ENCODE results near the gene SESN3. TPM values are rescaled to one million over a fixed set of nuclear protein-coding genes. Genes with fewer than 3 reads are reported as not detected.

Gene SESN3
- total RNA-seq, 1 experiment from 2014 or later, result 4.9 TPM

GRCh38 chr11:95132956-95133355 lies 98.0 kb downstream of the SESN3 start:
- POLR2A ChIA-PET (ENCODE audit: low non-redundant PET), result no interaction called here
- TF ChIP-seq, protein P1, sequence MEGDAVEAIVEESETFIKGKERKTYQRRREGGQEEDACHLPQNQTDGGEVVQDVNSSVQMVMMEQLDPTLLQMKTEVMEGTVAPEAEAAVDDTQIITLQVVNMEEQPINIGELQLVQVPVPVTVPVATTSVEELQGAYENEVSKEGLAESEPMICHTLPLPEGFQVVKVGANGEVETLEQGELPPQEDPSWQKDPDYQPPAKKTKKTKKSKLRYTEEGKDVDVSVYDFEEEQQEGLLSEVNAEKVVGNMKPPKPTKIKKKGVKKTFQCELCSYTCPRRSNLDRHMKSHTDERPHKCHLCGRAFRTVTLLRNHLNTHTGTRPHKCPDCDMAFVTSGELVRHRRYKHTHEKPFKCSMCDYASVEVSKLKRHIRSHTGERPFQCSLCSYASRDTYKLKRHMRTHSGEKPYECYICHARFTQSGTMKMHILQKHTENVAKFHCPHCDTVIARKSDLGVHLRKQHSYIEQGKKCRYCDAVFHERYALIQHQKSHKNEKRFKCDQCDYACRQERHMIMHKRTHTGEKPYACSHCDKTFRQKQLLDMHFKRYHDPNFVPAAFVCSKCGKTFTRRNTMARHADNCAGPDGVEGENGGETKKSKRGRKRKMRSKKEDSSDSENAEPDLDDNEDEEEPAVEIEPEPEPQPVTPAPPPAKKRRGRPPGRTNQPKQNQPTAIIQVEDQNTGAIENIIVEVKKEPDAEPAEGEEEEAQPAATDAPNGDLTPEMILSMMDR (conservative IDR thresholded peaks at IDR 0.05; ENCODE audit: low read depth, low read length), result no peak
- TF ChIP-seq EZH2 (IDR thresholded peaks at IDR 0.05; ENCODE audit: borderline replicate concordance, low read depth, low read length, poor library complexity, severe bottlenecking), result no peak
- CTCF ChIA-PET, result no interaction called here
- H3K27me3 ChIP-seq (replicated peaks; ENCODE audit: insufficient read depth, low read depth, low read length, poor library complexity), result no peaks in the 10 kb centered on the region
- H3K4me3 ChIP-seq (ENCODE audit: low read depth, low read length, poor library complexity, severe bottlenecking), result no peak overlapping the region
- intact Hi-C loops (cut with micrococcal nuclease; ENCODE audit: unreplicated experiment), result no loop called here
- H3K9me3 ChIP-seq (ENCODE audit: low read depth, low read length, poor library complexity, severe bottlenecking), result no peaks in the 10 kb centered on the region
- no TSS peak for BruUV-seq (replicated peaks)
- no peak for DNase-seq (ENCODE audit: low spot score)
- H3K27ac ChIP-seq (ENCODE audit: low read depth, low read length, poor library complexity, severe bottlenecking), result no peak overlapping the region
- no peaks in the 10 kb centered on the region for H3K36me3 ChIP-seq (ENCODE audit: insufficient read depth, low read length, poor library complexity, severe bottlenecking)
- H3K4me1 ChIP-seq (ENCODE audit: insufficient read depth, low read length, poor library complexity, severe bottlenecking), result no peaks in the 10 kb centered on the region

DNA sequence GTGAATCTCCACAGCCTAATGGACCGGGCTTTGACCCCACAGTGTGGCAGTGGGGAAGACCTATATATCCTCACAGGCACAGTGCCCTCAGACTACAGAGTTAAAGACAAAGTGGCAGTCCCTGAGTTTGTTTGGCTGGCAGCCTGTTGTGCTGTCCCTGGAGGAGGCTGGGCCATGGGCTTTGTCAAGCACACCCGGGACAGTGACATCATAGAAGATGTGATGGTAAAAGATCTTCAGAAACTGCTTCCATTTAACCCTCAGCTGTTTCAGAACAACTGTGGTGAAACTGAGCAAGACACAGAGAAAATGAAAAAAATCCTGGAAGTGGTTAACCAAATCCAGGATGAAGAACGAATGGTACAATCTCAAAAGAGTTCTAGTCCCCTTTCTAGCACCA lies 102.4 kb downstream of the SESN3 start:
- Histone ChIP-seq H3K36me3 (ENCODE audit: insufficient read depth, low read length, poor library complexity, severe bottlenecking) (no peaks in the 10 kb centered on the region), H3K27ac (ENCODE audit: low read depth, low read length, poor library complexity, severe bottlenecking) (no peak overlapping the region), H3K9me3 (ENCODE audit: low read depth, low read length, poor library complexity, severe bottlenecking) (no peaks in the 10 kb centered on the region), H3K4me1 (ENCODE audit: insufficient read depth, low read length, poor library complexity, severe bottlenecking) (no peaks in the 10 kb centered on the region), H3K4me3 (ENCODE audit: low read depth, low read length, poor library complexity, severe bottlenecking) (no peak overlapping the region), H3K27me3 (replicated peaks; ENCODE audit: insufficient read depth, low read depth, low read length, poor library complexity) (no peaks in the 10 kb centered on the region)
- TF ChIP-seq, protein P1 (conservative IDR thresholded peaks at IDR 0.05; ENCODE audit: low read depth, low read length), result no peak
- TF ChIP-seq EZH2 (IDR thresholded peaks at IDR 0.05; ENCODE audit: borderline replicate concordance, low read depth, low read length, poor library complexity, severe bottlenecking), result no peak
- POLR2A ChIA-PET (ENCODE audit: low non-redundant PET), result no interaction called here
- DNase-seq (ENCODE audit: low spot score), result no peak
- CTCF ChIA-PET, result no interaction called here
- no TSS peak for BruUV-seq (replicated peaks)
- intact Hi-C loops (cut with micrococcal nuclease; ENCODE audit: unreplicated experiment), result no loop called here

GRCh38 chr11:95123556-95123955 lies 107.4 kb downstream of the SESN3 start:
- H3K9me3 ChIP-seq (ENCODE audit: low read depth, low read length, poor library complexity, severe bottlenecking), result no peaks in the 10 kb centered on the region
- TF ChIP-seq EZH2 (IDR thresholded peaks at IDR 0.05; ENCODE audit: borderline replicate concordance, low read depth, low read length, poor library complexity, severe bottlenecking), result no peak
- TF ChIP-seq, protein P1 (conservative IDR thresholded peaks at IDR 0.05; ENCODE audit: low read depth, low read length), result no peak
- H3K27me3 ChIP-seq (replicated peaks; ENCODE audit: insufficient read depth, low read depth, low read length, poor library complexity), result no peaks in the 10 kb centered on the region
- CTCF ChIA-PET, result no interaction called here
- no peaks in the 10 kb centered on the region for H3K36me3 ChIP-seq (ENCODE audit: insufficient read depth, low read length, poor library complexity, severe bottlenecking)
- H3K27ac ChIP-seq (ENCODE audit: low read depth, low read length, poor library complexity, severe bottlenecking), result no peak overlapping the region
- BruUV-seq (replicated peaks), result no TSS peak
- intact Hi-C loops (cut with micrococcal nuclease; ENCODE audit: unreplicated experiment), result no loop called here
- no peak for DNase-seq (ENCODE audit: low spot score)
- POLR2A ChIA-PET (ENCODE audit: low non-redundant PET), result no interaction called here
- H3K4me1 ChIP-seq (ENCODE audit: insufficient read depth, low read length, poor library complexity, severe bottlenecking), result peaks cover 6% of the 10 kb centered on the region
- H3K4me3 ChIP-seq (ENCODE audit: low read depth, low read length, poor library complexity, severe bottlenecking), result no peak overlapping the region

All from A673 (cell line).